ENCODE data around the gene CCNJL.

DNA sequence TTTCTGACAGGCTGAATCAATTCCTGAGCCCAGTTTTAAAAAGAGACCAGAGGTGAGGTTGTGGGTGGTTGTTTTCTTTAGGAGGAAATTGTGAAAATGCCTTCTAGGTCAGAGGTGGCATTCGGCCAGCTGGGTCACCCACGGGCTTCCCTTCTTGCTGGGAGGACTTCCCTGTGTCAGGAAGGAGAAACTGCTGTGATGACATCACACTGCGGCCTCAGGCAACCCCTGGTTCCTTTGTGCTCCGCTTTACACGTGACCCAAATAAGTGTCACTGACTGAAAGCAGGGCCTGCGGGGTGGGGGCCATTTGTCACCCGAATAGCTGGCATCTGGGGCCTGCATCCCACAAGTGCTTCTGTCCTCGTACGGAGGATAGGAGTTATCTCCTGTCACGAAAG lies 43.3 kb downstream of the CCNJL start:
- TF ChIP-seq, protein P1, sequence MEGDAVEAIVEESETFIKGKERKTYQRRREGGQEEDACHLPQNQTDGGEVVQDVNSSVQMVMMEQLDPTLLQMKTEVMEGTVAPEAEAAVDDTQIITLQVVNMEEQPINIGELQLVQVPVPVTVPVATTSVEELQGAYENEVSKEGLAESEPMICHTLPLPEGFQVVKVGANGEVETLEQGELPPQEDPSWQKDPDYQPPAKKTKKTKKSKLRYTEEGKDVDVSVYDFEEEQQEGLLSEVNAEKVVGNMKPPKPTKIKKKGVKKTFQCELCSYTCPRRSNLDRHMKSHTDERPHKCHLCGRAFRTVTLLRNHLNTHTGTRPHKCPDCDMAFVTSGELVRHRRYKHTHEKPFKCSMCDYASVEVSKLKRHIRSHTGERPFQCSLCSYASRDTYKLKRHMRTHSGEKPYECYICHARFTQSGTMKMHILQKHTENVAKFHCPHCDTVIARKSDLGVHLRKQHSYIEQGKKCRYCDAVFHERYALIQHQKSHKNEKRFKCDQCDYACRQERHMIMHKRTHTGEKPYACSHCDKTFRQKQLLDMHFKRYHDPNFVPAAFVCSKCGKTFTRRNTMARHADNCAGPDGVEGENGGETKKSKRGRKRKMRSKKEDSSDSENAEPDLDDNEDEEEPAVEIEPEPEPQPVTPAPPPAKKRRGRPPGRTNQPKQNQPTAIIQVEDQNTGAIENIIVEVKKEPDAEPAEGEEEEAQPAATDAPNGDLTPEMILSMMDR (IDR thresholded peaks at IDR 0.05; ENCODE audit: low read depth, low read length, poor library complexity, severe bottlenecking) = no peak
- TF ChIP-seq EZH2phosphoT487 (IDR thresholded peaks at IDR 0.05; ENCODE audit: borderline replicate concordance, low read length) = no peak

Data from DOHH2 (cell line).